CD4-positive, CD25-positive, alpha-beta regulatory T cell (primary cell): Measurements from ENCODE around the gene CDC25A. TPM values are rescaled to one million over a fixed set of nuclear protein-coding genes. Genes with fewer than 3 reads are reported as not detected.

Source experiments
- ATAC-seq, 2 donors: fragments of 150-1000 bp; cut with Tn5 transposase; one replicate each; pipeline ENCODE4 v1.10.0; 2021; ENCODE audit warnings: low read depth in 2 of 2, moderate number of reproducible peaks in 2 of 2, moderate library complexity in 1 of 2
- DNase-seq, 3 donors: peaks; one replicate each; pipeline versions ENCODE4 v3.0.0 to v3.0.0-alpha.2; 2012 to 2022; ENCODE audit warnings: mixed read lengths in 1 of 3
- H3K27ac ChIP-seq: one replicate; pipeline ENCODE4 v1.7.0; 2013; ENCODE audit warnings: mild to moderate bottlenecking, low read length; ENCODE audit not compliant: insufficient read depth, poor library complexity, severe bottlenecking
- H3K27me3 ChIP-seq: one replicate; pipeline ENCODE4 v1.7.0; 2013; ENCODE audit warnings: low read length; ENCODE audit not compliant: control insufficient read depth, insufficient read depth
- H3K36me3 ChIP-seq: one replicate; pipeline ENCODE4 v1.7.0; 2013; ENCODE audit warnings: mild to moderate bottlenecking, low read length, moderate library complexity; ENCODE audit not compliant: control insufficient read depth, insufficient read depth
- H3K4me1 ChIP-seq: 2 replicates; pipeline ENCODE4 v1.7.0; 2013; ENCODE audit warnings: mild to moderate bottlenecking, low read length; ENCODE audit not compliant: insufficient read depth, control insufficient read depth, poor library complexity, severe bottlenecking
- H3K4me3 ChIP-seq: one replicate; pipeline ENCODE4 v1.7.0; 2013; ENCODE audit warnings: low read depth, mild to moderate bottlenecking, low read length, moderate library complexity
- H3K9me3 ChIP-seq, 2 experiments: 1 replicate in 1 of 2; 2 replicates in 1 of 2; pipeline ENCODE4 v1.7.0; 2013; ENCODE audit warnings: low read length in 2 of 2, mild to moderate bottlenecking in 1 of 2, moderate library complexity in 1 of 2; ENCODE audit not compliant: control insufficient read depth in 2 of 2
- H3K27ac Mint-ChIP-seq, 3 donors: one replicate each; pipeline ENCODE4 v1.8.0; 2020 to 2022; ENCODE audit warnings: mild to moderate bottlenecking in 3 of 3, mixed read lengths in 3 of 3, moderate library complexity in 2 of 3
- H3K27me3 Mint-ChIP-seq: one replicate; pipeline ENCODE4 v1.8.0; 2022; ENCODE audit warnings: mild to moderate bottlenecking, mixed read lengths
- H3K36me3 Mint-ChIP-seq: one replicate; pipeline ENCODE4 v1.8.0; 2020; ENCODE audit warnings: mixed read lengths
- H3K4me1 Mint-ChIP-seq, 4 donors: one replicate each; pipeline ENCODE4 v1.8.0; 2020 to 2022; ENCODE audit warnings: mixed read lengths in 4 of 4, mild to moderate bottlenecking in 1 of 4
- H3K4me3 Mint-ChIP-seq, 4 donors: one replicate each; pipeline ENCODE4 v1.8.0; 2020 to 2022; ENCODE audit warnings: mild to moderate bottlenecking in 4 of 4, mixed read lengths in 4 of 4, moderate library complexity in 3 of 4
- H3K9me3 Mint-ChIP-seq, 7 donors: one replicate each; pipeline ENCODE4 v1.8.0; 2020 to 2022; ENCODE audit warnings: mixed read lengths in 7 of 7, mild to moderate bottlenecking in 3 of 7, moderate library complexity in 2 of 7
- polyA plus RNA-seq, 4 donors: library from polyadenylated mRNA; unstranded; fragments of 300-500 nt; fragmentation: Illumina TruSeq; gene quantifications; one replicate each; pipeline ENCODE4 v1.2.3, GENCODE V29; 2021
- total RNA-seq: library from RNA; stranded (reverse); gene quantifications from one replicate; pipeline ENCODE4 v1.2.3, GENCODE V29; 2022

Gene CDC25A
- total and polyA plus RNA-seq, 5 donors from 2014 or later: 0.06 to 0.78 (median 0.42) TPM; not detected in 1

- Histone ChIP-seq H3K4me1 (no peaks in the 10 kb centered on the region), H3K36me3 (no peaks in the 10 kb centered on the region), H3K27me3 (no peaks in the 10 kb centered on the region), H3K27ac (no peak overlapping the region), H3K9me3 (no peaks in the 10 kb centered on the region), H3K4me3 (no peak overlapping the region)
- no peak for DNase-seq
- H3K36me3 Mint-ChIP-seq: no peaks in the 10 kb centered on the region
- H3K4me1 Mint-ChIP-seq: no peaks in the 10 kb centered on the region
- no peak overlapping the region for H3K4me3 Mint-ChIP-seq
- H3K27me3 Mint-ChIP-seq: no peaks in the 10 kb centered on the region
- H3K27ac Mint-ChIP-seq: no peak overlapping the region
- ATAC-seq: no peak
- H3K9me3 Mint-ChIP-seq: peaks cover 0 to 1% (median 0%) of the 10 kb centered on the region in 7 donors
Measured at GRCh38 chr3:48155122-48155521, 33.1 kb downstream of the CDC25A start.

DNA sequence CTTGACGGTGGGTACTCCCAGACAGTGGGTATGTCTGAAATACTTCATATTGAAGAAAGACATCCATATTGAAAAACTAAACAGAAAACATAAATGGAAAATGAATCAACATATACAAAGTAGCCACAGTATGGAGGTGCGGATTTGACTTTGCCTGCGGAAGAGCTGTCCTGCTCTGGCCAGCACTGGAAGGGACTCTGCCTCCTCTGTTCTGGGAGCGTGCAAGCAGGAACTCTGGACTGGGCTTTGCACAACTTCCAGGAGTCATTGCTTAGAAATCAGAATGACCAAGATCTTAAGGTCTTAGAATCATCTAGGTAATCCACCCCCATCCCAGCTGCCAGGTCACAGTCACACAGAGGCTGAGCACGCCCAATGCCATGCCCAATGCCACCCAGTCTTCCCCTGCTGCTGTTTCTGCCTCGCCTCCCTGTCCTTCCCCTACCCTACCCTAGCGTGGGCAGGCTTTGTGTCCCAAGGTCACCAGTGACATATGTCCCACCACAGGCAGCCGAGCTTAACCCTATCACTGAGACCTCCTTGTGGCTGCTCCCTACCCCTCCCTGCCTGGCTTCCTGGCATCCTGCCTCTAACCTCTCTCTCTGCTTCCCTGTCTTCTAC lies 36.3 kb downstream of the CDC25A start:
- Mint-ChIP-seq H3K36me3 (no peaks in the 10 kb centered on the region), H3K9me3 (peaks cover 0 to 1% (median 0%) of the 10 kb centered on the region in 7 donors), H3K27me3 (no peaks in the 10 kb centered on the region), H3K4me1 (no peaks in the 10 kb centered on the region), H3K27ac (no peak overlapping the region), H3K4me3 (no peak overlapping the region)
- no peaks in the 10 kb centered on the region for H3K4me1 ChIP-seq
- no peak overlapping the region for H3K4me3 ChIP-seq
- DNase-seq (no peak), ATAC-seq (no peak)
- no peaks in the 10 kb centered on the region for H3K27me3 ChIP-seq
- H3K9me3 ChIP-seq: no peaks in the 10 kb centered on the region
- no peaks in the 10 kb centered on the region for H3K36me3 ChIP-seq
- H3K27ac ChIP-seq: no peak overlapping the region

GRCh38 chr3:48151058-48151806 lies 37.0 kb downstream of the CDC25A start:
- Mint-ChIP-seq H3K27ac (no peak overlapping the region), H3K9me3 (peaks cover 0 to 1% (median 0%) of the 10 kb centered on the region in 7 donors), H3K36me3 (no peaks in the 10 kb centered on the region), H3K4me1 (no peaks in the 10 kb centered on the region), H3K4me3 (no peak overlapping the region), H3K27me3 (no peaks in the 10 kb centered on the region)
- H3K27me3 ChIP-seq: no peaks in the 10 kb centered on the region
- H3K4me3 ChIP-seq: no peak overlapping the region
- no peaks in the 10 kb centered on the region for H3K36me3 ChIP-seq
- no peaks in the 10 kb centered on the region for H3K9me3 ChIP-seq
- H3K4me1 ChIP-seq: no peaks in the 10 kb centered on the region
- no peak overlapping the region for H3K27ac ChIP-seq
- DNase-seq: peak; percentile 5 to 67 (median 44)
- peak; percentile 55 to 79 for ATAC-seq

- Histone ChIP-seq H3K36me3 (no peaks in the 10 kb centered on the region), H3K27me3 (no peaks in the 10 kb centered on the region), H3K4me3 (no peak overlapping the region), H3K9me3 (no peaks in the 10 kb centered on the region), H3K27ac (no peak overlapping the region), H3K4me1 (no peaks in the 10 kb centered on the region)
- DNase-seq (no peak), ATAC-seq (no peak)
- no peak overlapping the region for H3K27ac Mint-ChIP-seq
- H3K4me3 Mint-ChIP-seq: no peak overlapping the region
- H3K4me1 Mint-ChIP-seq: no peaks in the 10 kb centered on the region
- H3K36me3 Mint-ChIP-seq: no peaks in the 10 kb centered on the region
- H3K9me3 Mint-ChIP-seq: peaks cover 0 to 2% (median 0%) of the 10 kb centered on the region in 7 donors
- peaks cover 9% of the 10 kb centered on the region for H3K27me3 Mint-ChIP-seq
Measured at GRCh38 chr3:48143992-48144391, 44.2 kb downstream of the CDC25A start.

- no peaks in the 10 kb centered on the region for H3K4me1 Mint-ChIP-seq
- no peak for ATAC-seq
- no peak overlapping the region for H3K4me3 ChIP-seq
- H3K36me3 ChIP-seq: no peaks in the 10 kb centered on the region
- no peak for DNase-seq
- H3K36me3 Mint-ChIP-seq: no peaks in the 10 kb centered on the region
- no peak overlapping the region for H3K4me3 Mint-ChIP-seq
- H3K9me3 ChIP-seq: no peaks in the 10 kb centered on the region
- no peaks in the 10 kb centered on the region for H3K27me3 ChIP-seq
- no peak overlapping the region for H3K27ac ChIP-seq
- H3K4me1 ChIP-seq: no peaks in the 10 kb centered on the region
- peaks cover 0 to 2% (median 0%) of the 10 kb centered on the region in 7 donors for H3K9me3 Mint-ChIP-seq
- H3K27ac Mint-ChIP-seq: no peak overlapping the region
- H3K27me3 Mint-ChIP-seq: peaks cover 9% of the 10 kb centered on the region
Measured at GRCh38 chr3:48143567-48143966, 44.6 kb downstream of the CDC25A start.

- Mint-ChIP-seq H3K4me3 (no peak overlapping the region), H3K4me1 (no peaks in the 10 kb centered on the region), H3K27ac (peak overlapping the region in 1 of 3 donors; percentile 48), H3K27me3 (peaks cover 9% of the 10 kb centered on the region), H3K9me3 (peaks cover 0 to 2% (median 0%) of the 10 kb centered on the region in 7 donors), H3K36me3 (no peaks in the 10 kb centered on the region)
- no peaks in the 10 kb centered on the region for H3K4me1 ChIP-seq
- no peak overlapping the region for H3K4me3 ChIP-seq
- no peak for ATAC-seq
- no peaks in the 10 kb centered on the region for H3K9me3 ChIP-seq
- DNase-seq: no peak
- H3K36me3 ChIP-seq: no peaks in the 10 kb centered on the region
- H3K27ac ChIP-seq: no peak overlapping the region
- no peaks in the 10 kb centered on the region for H3K27me3 ChIP-seq
Measured at GRCh38 chr3:48142316-48142870, 45.8 kb downstream of the CDC25A start.

GRCh38 chr3:48141604-48142137 lies 46.5 kb downstream of the CDC25A start:
- Mint-ChIP-seq H3K9me3 (peaks cover 0 to 2% (median 0%) of the 10 kb centered on the region in 7 donors), H3K4me1 (no peaks in the 10 kb centered on the region), H3K36me3 (no peaks in the 10 kb centered on the region), H3K27ac (no peak overlapping the region), H3K4me3 (no peak overlapping the region), H3K27me3 (peaks cover 9% of the 10 kb centered on the region)
- Histone ChIP-seq H3K4me1 (no peaks in the 10 kb centered on the region), H3K36me3 (no peaks in the 10 kb centered on the region), H3K9me3 (no peaks in the 10 kb centered on the region), H3K4me3 (no peak overlapping the region), H3K27ac (no peak overlapping the region), H3K27me3 (no peaks in the 10 kb centered on the region)
- ATAC-seq (no peak), DNase-seq (no peak)
